ENCODE measurements around the gene SMDT1.
A peak's percentile ranks its signal among the peaks of the same experiment; 100 is the strongest.
"Not testable (repeated sequence)": the region's sequence is repeated elsewhere in the genome, so short reads cannot be mapped to it uniquely, and the experiment has no call there.

SMDT1 gene

DNA sequence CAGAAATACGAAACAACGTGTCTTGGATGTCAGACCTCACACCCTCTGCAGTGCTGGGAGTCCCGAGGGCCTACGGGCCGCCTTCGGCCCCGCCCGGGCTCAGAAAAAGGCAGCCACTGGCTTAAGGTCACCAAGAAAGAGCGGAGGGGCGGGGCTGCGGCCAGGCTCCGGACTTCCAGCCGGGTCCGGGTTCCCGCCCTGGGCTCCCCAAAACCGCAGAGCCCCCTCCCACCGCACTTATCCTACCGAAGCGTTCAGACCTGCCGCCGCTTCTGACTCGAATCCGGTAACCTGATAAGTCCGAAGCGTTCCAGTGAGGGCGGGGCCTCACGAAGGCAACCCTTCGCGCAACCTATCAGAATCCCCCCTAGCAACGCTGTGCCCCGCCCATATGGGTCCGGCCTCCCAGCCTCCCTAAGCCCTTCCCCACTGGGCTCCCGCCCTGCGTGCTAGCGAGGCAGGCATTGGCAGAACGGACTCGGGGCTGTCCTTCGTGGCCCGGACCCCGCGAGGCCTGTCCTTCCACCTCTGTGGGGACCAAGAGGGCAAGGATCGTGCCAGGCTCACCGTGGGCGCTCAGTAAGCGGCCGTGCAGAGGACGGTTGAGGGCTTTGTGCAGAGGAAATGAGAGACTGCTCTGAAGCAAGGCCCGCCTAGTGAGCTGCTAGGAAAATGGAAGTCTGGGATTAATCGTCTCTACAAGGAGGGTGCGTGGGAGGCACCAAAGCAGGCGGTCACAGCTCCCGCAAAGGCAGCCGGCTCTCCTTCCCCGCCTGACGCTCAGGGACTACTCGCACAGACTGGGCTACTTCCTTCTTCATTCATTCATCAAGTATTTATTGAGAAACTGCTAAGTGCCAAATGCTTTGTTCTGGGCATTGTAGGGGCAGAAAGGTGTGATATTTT, 8.7 kb upstream of the SMDT1 start, which contains the start of gene NAGA:
TSS of gene NAGA (minus strand) at position 296 of the 906 bp plus-strand sequence. CDS start 515 bp downstream, outside the sequence.
- peak; percentile 96 to 97 for DNase-seq

DNA sequence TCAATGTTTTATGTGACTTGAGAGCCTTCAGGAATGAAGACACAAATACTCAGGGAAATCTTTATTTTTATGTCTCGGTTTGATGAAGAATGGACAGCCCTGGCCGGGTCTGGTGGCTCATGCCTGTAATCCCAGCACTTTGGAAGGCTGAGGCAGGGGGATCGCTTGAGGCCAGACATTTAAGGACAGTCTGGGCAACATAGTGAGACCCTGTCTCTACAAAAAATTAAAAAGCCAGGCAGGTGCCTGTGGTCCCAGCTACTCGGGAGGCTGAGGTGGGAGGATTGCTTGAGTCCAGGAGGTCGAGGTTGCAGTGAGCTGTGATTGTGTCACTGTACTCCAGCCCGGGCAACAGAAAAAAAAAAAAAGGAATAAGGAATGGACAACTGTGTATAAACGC, 8.0 kb upstream of the SMDT1 start:
- not testable (repeated sequence) for DNase-seq

DNA sequence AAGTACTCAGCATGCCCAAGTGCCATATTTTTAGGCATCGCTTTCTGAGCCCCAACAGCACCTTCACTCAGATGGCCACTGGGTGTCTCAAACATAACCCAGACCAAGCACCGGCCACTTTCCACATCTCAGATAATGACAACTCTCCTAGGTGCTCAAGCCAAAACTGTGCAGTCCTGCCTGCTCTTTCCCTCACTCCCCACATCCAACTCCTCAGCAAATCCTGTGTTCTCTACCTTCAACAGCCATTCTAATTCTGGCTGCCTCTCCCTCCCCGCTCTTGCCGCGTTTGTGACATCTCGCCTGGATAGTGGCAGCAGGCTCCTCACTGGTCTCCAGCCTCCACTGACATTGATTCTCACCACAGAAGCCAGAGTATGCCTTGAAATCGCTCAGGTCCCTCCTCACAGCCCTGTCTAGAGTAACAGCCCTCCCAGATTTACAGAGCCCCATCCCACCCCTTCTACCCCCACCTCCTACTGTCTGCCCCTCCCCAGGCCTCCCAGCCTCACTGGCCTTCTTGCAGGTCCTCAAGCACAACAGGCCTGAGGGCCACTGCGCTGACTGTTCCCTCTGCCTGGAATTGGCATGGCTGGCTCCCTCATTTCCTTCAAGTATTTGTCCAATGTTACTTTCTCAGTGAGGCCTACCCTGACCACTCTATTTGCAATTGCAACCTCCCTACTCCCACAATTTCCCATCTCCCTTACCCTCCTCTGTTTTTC, 6.7 kb upstream of the SMDT1 start:
- no peak for DNase-seq

DNA sequence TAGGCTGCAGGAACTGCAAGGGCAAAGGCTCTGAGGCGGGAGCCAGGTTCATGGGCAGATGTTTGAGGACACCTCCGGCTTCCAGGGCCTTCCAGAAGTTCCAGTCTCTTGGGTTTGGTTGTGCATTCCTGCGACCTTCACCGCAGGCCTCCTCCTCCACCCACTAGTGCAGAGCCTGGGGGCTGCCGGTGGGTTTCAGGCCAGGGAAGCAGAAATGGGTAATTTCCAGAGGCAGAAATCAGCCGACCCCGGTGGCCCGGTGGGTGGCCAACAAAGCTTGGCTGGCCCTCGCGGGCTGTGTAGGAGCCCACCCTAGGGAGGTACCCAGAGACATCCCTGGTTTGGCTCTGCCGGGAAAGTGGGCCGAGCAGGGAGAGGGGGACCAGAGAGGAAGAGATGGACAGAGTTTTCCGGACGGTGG, 5.9 kb upstream of the SMDT1 start:
- no peak for DNase-seq

DNA sequence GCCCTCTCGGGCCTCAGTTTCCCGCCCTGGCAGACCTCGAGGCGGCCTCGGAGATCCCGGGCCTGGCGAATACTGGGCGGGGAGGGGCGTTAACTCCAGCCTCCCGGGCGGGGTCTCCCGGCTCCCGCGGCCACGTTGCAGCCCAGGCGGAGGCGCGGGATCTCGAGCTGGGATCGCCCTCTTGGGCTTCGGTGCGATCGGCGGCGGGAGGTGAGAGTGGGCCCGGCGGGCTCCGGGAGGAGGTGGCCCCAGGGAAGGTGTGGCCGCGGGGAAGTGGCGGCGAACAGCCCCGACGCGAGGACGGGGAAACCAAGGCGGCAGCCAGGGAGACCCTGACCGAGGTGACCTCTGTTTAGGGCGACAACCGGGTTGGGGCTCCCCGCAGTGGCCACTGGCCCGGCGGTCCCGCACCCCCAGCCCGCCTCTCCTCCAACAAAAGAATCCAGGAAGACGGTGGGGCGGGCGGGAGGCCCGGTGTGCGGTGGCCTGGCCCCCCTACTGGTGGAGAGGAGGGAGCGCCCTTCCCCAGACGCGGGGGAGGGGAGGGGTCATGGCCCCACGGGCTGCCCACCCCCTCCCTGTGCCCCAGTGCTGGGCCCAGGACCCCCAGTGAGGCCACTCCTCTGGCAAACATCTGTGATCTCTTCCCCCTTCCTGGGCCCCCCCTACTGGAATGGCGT, 5.2 kb upstream of the SMDT1 start, which contains the start of gene PHETA2:
TSS of gene PHETA2 (plus strand) at position 117 of the 680 bp plus-strand sequence. CDS start 3,046 bp downstream, outside the sequence.
- DNase-seq: no peak

DNA sequence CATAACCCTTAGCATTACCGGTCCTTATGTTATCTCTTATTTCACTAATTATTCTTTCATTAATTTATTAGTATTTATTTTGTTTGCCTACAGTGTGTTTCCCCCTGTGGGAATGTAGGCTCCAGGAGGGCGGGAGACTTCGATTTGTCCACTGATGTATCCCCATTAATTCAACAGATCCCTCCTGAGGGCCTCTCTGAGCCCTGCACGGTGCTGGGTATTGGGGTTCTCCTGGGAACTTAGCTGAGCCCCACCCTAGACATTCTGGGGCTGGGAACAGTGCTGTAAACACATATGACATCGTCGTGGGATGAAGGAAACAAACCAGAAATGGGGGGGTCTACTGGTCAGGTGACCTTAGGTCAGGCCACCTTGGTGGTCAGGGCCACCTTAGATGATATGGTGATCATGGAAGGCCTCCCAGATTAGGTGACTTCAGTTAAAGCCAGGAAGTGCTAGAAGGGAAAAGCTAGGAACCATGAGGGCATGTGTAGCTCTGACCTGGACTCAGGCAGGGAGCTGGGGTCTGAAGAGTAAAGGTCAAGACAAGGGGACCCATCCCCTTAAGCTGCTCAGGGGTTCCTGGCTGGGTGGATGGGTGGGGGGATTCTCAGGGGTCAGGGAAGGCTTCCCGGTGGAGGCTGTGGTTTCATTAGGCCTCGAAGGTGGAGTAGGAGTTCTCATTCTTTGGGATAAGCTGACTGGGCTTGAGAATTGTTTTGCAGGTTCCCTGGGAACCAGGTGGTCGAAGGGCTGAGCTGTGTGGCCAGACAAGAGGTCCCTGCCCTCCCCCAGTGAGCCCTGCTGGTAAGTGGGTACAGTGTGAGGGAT, 4.4 kb upstream of the SMDT1 start:
- DNase-seq: no peak

DNA sequence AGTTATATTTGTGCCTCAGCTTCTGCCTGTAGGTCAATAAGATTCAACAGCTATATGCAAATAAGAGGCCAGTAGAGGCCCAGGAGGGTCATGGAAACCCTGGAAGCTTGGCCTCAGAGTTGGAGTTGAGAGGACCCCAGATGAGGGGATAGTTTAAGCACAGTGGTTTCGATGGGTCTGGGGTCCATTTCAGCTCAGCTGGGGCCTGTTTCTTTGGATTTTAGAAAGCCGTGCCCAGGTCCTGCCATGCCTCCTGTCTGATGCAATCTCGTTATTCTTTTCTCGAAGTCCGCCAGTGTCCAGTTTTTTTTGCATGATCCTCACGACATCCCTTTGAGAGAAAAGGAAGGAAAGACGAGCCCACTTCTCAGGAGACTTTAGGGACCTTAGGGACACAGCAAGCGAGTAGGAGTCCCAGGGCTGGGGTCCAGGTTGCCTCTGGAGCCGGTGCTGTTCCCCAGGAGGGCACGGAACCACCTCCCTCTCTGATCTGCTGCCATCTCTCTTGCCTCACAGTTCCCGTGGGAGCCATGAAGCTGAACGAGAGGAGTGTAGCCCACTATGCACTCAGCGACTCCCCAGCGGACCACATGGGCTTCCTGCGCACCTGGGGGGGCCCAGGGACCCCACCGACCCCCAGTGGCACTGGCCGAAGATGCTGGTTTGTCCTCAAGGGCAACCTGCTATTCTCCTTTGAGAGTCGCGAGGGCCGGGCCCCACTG, 2.6 kb upstream of the SMDT1 start:
- no peak for DNase-seq

DNA sequence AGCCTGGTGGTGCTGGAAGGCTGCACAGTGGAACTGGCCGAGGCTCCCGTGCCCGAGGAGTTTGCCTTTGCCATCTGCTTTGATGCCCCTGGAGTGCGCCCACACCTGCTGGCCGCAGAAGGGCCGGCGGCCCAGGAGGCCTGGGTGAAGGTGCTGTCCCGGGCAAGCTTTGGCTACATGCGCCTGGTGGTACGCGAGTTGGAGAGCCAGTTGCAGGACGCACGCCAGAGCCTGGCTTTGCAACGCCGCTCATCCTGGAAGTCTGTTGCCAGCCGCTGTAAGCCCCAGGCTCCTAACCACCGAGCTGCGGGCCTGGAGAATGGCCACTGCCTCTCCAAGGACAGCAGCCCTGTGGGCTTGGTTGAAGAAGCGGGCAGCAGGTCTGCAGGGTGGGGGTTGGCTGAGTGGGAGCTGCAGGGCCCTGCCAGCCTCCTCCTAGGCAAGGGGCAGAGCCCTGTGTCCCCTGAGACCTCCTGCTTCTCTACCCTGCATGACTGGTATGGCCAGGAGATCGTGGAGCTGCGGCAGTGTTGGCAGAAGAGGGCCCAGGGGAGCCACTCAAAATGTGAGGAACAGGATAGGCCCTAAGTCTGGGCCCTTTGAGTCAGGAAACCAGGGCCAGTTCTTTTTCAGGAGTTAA, 1.9 kb upstream of the SMDT1 start:
- no peak for DNase-seq

DNA sequence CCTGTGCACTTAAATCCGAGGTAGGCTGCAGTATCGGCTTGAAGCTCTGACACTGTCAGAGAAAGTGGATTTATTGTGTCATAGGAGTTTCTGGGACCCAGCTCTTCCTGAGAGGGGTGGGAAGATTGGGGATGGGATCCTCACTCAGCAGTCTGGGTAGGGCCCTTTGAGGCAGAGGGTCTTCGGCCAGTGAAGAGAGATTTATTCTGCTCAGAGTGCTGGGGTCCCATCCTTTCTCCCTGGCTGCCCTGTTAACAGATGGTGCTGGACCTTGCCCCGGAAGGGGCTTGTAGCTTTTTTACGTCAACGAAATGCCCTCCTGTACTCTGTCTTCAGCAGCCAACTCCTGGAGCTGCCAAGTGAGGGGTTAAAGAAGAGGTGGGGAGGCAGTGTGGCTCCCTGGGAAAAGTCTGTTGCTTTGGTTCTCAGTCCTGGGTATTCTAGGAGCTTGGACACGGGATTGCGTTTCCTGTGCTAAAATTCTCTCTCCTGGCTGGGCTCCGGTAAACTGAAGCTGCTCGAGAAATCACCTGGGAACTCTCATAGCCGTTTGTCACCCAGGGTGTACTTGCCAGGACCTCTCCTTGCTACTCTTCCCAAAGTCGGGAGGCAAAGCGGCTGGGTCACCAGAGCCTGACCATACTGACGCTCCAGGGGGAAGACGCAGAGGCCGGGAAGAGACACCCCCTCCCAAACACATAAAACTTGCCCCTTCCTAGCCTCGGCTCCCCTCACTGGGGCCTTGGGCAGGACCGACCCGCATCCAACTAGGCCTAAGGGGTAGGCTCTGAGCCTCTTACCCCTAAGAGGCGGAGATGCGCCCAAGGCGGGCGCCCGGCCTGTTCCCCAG, 806 bp upstream of the SMDT1 start:
- no peak for DNase-seq

DNA sequence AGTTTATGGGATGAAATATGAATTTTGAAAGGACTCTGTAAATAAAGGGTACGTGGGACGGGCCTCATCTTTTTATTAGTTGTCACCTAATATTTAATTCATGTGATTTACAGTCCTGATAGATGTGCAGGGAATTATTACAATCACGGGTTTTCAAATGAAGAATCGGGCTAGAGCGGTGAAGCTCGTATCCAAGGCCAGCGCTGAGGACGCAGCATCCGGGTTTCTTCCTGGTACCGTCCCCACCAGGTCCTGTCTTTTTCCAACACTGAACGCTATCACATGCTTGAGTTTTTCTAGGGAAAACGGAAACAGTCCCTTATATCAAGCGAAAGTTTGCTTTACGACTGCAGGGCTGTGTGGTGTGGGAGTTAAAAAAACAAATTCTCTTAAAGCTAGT, 787 bp downstream of the SMDT1 start:
- peak; percentile 26 to 39 for DNase-seq

DNA sequence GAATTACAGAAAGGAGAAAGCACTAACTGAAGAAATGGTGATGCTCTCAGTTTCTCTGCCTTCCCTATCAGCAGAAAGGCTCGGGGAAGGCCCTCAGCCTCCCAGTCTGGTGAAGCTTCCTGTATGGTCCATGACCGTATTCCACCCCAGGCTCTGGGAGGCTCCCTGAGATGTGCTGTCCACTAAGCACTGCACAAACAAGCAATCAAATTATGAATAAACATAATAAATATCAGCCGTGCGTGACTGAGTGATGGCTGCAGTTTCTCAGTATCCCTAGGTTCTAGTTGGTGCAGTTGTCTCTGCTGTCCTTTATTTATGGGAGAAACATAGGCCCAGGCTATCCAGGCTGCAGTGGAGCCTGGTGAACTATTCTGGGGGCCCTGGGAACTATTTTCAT, 3.6 kb downstream of the SMDT1 start:
- no peak for DNase-seq

DNA sequence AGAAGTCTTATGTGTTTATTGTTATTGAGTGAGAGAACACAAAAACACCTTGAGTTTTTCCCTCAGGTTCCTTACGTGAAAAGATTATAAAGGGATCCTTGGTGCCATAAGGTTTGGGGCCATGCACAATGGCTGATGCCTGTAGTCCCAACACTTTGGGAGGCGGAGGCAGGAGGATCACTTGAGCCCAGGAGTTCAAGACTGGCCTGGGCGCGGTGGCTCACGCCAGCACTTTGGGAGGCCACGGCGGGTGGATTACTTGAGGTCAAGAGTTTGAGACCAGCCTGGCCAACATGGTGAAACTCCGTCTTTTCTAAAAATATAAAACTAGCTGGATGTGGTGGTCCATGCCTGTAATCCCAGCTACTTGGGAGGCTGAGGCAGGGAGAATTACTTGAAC, 5.4 kb downstream of the SMDT1 start:
- DNase-seq: no peak

DNA sequence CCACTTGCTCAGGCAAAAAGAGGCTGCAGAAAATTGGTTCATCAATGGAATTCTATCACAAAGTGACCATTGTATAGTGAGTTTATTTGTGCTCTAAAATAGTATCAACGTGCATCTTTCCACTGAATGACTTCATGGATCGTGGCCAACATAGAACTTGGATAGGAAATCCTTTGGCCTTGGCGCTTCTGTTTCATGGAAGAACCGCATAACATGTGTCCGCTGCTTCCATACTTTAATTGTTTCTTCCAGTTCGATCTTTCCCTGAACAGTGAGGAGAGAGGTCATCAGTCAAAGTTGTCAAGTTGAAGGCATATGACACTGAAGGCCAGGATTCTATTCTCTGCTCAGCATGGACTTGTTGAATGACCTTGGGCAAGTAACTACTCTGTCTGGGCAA, 6.6 kb downstream of the SMDT1 start:
- DNase-seq: no peak

DNA sequence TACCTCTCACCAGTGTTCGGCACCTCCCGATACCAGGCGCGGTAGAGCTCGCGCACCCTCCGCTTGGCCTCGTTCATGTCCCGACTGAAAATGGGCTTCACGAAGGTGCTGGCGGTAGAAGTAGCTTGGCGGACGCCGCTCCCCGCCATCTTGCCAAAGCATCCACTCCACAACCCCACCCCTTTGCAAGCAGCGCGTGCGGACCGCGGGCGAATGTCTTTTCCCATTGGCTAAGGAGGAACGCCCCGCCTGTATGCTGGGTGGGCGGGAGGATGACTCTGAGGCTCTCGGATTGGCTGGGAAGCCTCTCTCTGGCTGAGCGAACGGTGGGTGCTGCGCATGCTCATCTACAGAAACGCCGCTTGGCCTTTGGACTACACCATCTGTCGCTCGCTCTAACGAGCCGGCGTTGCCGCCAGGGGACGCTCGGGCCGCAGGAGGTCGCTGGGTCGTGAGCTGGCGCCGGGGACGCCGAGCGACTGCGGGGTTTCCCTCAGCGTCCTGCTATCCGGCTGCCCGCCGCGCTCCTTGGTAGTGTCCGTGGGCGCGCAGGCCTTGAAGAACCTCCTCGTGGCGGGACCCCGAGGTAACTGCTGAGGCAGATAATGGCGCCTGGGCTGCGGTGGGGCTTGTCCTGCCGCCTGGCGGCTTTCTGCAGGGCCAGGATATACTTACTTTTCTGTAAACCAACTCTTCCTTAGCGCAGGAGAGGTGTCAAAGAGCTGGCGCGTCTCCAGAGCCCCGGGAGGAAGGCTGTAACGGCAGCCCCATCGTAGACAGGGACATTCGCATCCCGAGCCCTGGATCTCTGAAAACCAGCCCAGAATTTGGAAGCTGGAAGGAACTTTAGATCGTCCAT, 11.3 kb downstream of the SMDT1 start, which contains the start of gene NDUFA6:
TSS of gene NDUFA6 (minus strand) at position 177 of the 859 bp plus-strand sequence. CDS start at position 149, 28 bp downstream.
- peak; percentile 99 for DNase-seq

DNA sequence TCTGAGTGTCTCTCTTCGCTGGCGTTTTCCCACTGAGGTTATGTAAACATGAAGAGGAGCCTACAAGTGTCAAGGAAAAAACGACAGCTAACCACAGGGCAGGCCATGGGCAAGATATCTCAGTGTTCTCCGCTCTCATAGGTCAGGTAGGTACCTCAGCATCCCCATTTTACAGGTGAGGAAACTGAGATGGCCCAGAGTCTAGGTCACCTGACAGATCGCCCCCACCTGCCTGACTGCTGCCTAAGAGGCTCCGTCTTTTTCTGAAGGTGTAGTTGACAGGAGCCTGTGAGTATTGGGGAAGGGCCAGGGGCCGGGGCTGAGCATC, 11.9 kb downstream of the SMDT1 start:
- no peak for DNase-seq

DNA sequence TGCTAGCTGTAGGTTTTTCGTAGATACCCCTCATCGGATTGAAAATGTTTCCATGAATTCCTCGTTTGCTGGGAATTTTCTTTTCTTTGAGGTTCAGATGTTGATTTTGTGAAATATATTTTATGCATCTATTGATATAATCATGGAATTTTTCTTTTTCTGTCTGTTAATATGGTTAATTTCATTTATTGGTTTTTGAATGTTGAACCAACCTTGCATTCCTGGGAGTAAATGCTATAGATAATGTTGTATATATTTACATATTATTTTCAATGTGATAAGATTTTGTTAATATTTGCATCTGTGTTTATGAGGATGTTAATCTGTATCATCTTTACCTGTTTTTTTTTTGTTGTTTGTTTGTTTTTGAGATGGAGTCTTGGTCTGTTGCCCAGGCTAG, 21.7 kb downstream of the SMDT1 start:
- no peak for DNase-seq

DNA sequence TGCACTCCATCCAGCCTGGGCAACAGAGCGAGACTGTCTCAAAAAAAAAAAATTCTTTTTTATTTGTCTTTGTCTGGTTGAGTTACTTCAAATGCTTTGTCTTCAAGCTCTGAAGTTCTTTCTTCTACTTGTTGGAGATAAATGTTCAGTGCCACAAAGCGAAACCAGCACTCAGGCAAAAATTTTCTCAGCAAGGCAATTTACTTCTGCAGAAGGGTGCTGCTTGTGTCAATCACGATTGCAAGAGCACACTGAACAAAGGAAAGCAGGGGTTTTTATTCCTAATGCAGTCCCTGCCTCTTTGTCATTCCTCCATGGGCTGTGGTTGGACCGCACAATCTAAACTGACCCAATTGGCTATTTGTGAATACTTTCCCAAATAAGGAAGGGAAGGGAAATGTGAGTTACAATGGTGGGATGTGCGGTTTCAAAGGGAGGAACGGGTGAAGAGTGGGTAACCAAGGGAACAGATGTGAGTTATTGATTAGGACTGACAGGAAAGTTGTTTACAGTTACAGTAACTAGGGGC, 24.9 kb downstream of the SMDT1 start:
- DNase-seq: peak in 1 of 2 experiments; percentile 3

DNA sequence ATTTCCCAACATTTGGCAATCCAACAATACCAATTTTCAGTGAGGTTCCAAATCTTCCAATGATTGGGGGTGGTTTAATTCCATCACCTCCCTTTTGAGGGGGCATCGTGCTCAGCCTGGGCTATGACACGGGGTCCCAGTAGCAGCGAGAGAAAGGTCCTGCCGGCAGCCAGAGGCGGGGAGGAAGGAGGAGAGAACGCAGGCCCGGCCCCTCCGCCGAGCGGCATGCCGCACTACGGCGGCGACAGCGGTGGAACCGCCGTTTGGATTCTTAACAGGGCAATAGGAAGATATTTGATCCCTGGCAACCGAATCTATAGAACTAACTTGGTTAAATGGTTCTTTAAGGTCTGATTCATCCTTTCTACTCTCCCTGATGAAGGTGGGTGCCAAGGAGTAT, 29.3 kb downstream of the SMDT1 start:
- no peak for DNase-seq

DNA sequence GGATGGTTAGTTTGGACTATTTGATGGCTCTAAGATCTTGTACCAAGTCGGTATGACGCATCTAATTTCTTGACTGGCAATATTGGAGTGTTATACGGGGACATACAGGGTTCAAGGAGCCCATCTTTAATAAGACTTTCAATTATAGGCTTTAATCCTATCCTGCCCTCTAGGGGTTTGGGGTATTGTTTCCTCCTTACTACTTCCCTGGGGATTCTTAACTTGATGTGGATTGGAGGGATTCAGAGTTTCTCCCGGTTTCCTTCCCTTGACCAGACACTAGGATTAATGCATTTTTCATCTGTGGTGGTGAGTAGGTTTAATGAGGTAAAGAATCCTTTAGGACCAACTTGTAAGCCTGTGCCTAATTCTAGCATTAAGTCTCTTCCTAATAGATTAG, 32.3 kb downstream of the SMDT1 start:
- DNase-seq: no peak

Data from Kasumi-1 (cell line).